A204.1 (cell line): ENCODE results near the gene CDC42BPA.
A peak's percentile ranks its signal among the peaks of the same experiment; 100 is the strongest.
"Not testable (repeated sequence)": the region's sequence is repeated elsewhere in the genome, so short reads cannot be mapped to it uniquely, and the experiment has no call there.

Experiments used
- FAIRE-seq: peaks from 2 replicates; lab custom pipeline; 2012; peaks lifted over from hg19 to GRCh38; lab: Jason Lieb, UNC

Gene CDC42BPA

DNA sequence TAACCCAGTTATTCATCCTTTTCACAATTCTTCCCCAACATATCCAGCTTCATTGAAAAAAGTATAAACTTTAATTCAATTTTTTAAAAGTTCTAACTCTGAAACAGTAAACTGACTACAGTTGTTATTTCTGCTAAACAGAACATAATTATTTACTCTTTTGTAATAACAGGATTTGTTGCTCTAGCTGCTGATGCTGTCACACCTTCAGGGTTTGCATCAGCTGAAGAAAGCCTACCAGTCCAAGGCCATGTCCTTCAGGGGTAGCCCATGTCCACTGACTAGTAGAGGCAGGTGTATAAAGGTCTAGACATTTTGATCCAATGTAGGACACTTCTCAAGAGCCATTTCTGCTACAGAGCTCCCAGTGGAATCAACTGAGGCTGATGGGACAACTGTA, 107.7 kb downstream of the CDC42BPA start:
- FAIRE-seq, result no peak

DNA sequence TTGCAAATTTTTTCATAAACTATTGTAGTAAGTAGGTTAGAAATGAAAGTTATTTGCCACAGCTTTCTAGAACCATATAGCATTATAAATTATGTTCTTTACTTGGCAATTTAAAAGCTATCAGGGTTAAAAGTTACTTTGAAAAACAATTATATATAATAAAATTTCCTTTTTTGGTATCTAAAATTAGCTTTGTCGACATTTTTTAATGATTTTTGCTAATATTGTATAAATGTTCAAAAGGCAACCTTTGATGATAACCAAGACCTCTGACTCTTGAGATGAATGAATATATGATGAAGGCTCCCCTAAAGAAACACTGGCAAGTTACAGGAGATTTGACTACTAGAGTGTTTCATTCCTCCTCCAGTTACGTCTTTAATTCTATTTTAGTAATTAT, 121.2 kb downstream of the CDC42BPA start:
- no peak for FAIRE-seq

DNA sequence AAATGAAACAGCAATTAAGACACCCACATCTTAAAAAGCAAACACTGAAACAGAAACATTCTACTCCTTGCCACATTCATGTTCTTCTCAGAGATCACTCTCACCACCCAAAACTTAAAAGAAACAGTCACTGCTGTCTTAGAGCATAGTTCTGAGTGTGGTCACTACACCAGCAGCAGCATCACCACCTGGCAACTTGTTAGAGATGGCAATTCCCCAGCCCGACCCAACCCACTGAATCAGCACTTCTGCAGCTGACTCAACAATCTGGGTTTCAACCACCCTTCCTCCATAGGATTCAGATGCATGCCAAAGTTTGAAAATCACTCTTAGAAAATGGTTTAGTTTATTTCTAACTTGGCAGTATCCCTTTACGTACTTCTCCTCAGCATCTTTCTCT, 126.1 kb downstream of the CDC42BPA start:
- FAIRE-seq, result no peak

DNA sequence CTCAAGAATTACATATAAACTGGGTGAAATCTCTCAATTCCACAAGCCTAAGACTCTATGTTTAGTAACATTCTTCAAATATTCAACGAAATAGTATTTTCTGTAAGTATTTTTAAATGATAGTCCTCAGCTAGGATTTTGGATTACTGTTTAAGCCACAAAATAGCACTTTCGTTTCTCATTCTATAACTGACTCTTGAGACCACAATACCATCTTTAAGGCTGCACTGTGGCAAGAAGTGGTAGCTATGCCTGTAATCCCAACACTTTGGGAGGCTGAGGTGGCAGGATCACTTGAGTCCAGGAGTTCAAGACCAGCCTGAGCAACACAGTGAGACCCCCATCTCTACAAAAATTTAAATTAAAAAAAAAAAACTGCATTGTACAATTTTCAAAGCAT, 126.7 kb downstream of the CDC42BPA start:
- FAIRE-seq, result no peak

DNA sequence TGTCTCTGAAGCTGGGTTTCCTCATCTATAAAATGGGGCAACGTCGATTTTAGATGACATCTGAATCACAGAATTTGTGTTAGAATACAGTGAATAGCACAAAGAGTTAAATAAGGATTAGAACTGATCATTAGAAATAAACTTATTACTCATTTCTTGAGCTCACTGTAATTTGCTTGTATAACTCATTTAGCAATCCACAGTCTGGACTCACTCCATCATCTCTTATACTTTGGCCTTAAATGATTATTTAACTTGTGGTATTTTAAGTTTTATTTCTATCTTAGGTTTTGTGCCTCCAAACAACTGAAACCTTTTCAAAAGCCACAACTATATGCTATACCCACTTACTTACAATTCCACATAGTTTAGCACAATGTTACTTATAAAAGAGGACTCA, 128.0 kb downstream of the CDC42BPA start:
- FAIRE-seq, result no peak

DNA sequence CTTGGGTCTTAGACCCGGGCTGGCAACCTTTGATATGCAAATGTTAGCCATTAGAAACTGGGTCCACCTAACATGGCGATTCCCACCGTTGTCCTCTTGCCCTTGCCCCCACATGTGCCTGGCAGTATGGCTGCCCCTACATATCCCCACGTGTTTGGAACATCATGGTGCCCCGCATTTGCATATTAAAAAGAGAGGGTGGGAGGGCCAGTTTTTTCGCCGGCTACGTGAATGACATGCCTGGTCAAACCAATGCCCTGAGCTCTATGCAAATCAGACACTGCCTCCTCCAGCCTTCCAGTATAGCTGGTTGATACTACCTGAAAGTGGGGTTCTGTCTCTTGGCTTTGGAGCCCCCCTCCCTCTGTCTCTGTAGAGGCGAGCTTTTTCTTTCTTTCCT, 133.0 kb downstream of the CDC42BPA start:
- no peak for FAIRE-seq

DNA sequence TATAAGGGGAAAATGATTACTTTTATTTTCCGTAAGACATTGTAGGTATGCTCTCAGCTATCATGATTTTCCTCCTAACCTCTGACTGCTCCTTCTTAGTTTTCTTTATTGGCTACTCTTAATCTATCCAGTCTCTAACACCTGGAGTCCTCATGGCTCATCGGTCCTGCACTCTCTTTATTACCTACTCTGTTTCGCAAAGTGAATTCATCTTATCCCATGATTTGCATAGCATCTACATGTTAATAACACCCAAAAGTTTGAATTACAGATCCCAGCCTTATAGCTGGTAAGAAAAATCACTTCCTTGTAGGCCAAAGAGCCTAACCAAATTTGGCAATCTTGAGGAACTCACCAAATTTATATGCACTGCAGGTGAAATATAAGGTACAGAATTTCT, 136.3 kb downstream of the CDC42BPA start:
- no peak for FAIRE-seq

DNA sequence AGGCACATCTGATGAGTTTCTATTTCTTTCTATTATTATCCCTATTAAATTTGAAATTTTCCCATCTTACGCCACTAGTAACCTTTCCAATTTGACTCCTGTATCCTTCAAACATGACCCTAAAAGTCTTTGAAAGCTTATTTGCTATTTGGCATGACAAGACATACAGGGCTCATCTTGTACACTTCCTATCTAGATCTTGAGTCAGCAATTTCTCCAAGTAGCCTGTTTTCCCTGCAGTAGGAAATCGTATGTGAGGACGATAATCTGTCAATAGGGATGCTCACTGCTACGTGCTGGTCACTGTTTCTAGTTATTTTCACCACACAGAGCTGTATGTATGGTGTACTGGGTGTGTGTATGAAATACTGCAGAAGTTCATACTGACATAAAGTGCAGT, 142.7 kb downstream of the CDC42BPA start:
- no peak for FAIRE-seq

DNA sequence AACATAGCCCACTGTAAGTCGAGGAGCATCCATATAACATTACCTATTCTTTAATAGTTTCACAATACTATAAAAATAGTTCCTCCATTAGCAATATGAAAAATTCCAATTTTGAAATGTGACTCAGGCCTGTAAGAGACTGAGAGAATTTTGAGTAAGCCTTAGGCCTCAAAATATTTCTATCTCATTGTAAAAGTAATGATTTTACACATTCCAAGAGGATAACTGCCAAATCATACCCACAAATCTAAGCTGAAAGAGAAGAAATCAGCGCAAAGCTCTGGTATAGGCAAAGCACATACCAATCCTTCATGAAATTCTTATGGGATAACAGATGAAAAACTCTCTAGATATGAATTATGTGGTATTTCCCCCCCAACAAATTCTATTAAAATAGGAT, 144.1 kb downstream of the CDC42BPA start:
- no peak for FAIRE-seq

DNA sequence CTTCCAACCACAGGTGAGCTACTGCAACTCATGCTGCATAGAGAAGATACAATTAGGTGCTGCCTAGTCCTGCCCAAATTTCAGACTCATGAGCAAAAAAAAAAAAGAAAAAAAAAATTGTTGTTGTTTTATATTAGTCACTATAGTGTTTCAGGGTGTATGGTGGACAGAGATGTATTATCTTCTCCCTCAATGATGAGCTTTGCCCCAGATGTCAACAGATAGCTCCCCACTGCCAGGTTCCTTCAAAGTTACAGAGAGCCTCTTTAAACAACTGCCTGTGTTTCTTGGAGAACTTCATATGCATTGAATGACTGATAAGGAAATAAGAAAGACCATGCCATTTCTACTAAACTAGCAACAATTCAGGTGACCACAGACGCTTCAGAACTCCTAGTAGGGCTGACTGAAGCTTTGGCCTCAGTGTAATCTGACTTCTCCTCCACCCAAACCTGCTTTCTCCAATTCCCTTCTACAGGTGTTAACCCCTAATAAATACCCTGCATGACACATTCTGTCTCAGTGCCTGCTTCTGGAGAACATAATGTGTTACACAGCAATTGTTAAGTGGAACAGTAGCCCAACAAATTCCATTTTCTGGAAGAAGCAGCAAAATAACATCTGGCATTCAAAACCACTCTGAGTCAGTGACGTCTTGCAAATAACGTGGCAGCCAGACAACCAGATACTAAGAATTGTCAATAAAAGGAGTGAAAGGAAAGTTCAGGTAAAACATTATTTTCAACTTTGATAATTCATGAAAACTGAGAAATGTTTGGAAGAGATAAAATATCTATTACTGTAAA, 147.7 kb downstream of the CDC42BPA start:
- FAIRE-seq, result no peak

DNA sequence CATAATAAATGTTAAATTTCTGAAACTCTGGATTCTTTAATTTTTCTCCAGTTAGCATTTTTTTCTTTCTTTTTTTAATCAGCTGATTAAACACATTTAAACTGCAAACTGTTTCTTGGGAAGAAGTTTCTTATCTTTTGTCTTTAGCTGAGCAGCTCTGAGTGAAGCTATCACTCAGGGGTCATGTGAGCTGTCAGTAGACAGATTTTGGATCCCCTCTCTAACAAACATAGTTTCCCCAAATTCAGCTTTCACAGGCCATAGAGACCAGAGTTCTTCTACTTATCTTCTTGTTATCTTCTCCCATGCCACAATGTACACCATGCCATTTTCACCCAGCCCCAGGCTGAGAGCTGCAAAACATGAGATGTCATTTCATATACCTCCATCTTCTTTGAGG, 148.9 kb downstream of the CDC42BPA start:
- no peak for FAIRE-seq

DNA sequence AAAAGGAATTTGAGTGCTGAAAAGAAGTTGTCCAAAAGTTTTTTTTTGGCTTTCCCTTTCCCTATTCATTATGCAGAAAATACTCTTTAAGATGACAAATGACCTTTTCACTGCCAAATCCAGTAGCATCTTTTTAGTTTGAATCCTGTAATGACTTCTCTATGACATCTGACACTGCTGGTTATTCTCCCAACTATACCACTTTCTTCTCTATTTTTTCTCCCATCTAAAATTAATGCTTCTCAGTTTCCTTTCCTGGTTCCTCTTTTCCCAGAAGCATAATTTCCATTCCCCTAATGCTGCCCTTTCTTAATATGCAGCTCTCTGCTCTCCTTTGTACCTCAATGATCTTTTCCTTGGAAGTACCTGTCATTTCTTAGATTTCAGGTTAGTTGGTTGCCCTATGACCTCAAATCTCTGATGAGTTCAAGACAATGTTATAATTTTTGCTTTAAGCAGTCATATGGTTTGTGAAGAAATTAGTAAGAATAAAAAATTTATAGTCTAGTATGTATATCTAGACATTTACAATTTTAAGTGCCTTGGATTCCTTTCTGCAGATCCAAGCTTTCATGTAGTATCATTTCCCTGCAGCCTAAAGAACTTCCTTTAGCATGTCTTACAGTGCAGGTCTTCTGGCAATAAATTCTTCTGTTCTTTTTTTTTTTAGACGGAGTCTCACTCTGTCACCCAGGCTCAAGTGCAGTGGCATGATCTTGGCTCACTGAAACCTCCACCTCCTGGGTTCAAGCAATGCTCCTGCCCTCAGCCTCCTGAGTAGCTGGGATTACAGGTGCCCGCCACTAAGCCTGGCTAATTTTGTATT, 150.8 kb downstream of the CDC42BPA start:
- FAIRE-seq, result no peak

DNA sequence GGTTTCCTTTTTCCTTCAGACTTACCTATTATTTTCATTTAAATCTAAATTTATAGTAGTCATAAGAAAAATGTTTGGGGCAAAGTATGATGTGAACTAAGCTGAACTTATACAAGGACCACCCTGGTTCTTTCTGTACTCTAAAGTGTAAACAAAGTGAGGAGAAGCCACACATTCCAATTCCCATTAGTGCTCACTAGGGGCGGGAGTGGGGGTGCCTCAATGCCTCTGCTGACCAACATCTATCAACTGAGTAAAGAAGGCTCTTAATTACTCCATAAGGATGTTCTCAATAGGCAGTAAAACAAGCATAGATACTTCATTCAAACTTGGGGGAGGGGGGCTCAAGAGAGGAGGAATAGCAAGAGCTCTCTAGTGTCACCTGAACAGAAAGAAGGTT, 151.7 kb downstream of the CDC42BPA start:
- FAIRE-seq, result no peak

DNA sequence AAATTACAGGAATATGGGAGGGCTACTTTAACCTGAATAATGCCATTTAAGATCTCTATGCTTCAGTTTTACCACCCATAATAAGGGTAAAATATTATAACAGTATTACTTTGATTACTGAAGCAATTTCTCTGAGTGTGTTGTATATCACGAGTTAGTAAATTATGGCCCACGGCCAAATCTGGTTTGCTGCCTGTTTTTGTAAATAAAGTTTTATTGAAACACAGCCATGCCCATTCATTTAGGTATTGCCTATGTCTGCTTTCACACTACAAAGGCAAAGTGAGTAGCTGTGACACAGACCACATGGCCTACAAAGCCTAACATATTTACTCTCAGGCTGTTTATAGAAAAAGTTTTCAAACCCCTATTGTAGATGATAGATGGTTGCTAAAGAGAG, 156.8 kb downstream of the CDC42BPA start:
- FAIRE-seq, result no peak

DNA sequence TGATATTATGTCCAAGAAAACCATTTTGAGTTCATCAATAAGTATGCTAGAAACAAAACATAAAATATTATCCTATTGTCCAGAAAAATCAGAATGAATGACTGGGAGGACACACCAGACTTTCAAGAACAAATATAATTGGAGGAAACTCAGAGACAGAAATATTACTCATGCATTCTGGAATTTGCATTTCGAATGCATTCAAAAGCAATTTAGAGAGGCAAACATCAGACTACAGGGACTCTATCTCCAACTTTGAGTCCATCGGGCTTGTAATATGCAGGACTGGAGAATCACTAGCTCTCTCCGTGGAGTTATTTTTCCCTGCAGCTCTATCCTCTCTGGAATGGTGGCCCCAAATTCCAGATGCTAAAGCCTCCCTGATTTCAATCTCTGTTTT, 161.8 kb downstream of the CDC42BPA start:
- no peak for FAIRE-seq

DNA sequence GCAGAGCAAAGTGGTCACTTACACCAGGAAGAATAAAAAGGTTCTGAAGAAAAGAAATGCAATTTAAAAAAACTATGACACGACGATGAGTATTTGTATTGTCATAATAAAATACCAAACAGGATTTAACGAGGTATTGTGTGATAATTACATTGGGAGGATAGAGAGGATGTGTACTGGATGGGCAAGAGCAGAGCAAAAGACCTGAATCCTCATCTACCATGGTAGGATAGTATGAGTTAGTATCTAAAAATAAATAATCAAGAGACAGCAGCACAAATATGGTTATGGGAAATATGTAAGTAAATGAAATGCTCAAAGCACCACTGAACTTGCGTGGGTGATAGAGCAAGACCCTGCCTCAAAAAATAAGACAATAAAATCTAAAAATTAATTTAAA, 162.6 kb downstream of the CDC42BPA start:
- FAIRE-seq, result no peak

DNA sequence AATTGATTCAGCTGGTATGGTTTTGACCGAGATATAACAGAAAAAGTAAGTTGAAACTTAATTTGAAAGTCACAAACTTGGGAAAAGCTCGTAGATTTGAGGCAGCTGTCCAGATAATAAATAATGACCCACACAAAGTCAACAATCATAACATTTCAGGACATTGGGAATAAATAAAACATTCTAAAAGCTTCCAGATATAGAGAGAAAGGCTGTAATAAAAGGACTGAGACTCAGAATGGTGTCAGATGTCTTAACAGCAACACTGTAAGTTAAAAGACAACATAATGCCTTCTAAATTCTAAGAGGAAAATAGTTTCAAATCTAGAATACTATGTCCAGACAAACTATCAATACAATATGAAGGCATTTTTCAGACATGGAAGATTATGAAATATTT, 163.3 kb downstream of the CDC42BPA start:
- no peak for FAIRE-seq

DNA sequence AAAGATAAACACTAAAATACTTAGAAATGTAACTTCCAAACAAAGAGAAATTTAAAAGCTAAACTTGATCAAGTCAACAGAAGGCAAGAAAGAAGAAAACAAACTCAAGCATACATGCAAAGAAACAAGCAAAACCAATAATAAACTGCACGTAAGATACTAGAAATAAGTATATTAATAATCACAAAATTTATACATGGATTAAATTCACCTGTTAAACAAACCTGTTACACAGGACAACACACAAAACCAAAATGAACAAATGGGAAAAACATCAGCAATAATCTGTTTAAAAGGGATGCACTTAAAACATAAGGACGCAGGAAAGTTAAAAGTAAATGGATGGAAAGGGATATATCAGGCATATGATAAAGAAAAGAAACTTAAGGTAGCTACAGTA, 165.8 kb downstream of the CDC42BPA start:
- FAIRE-seq, result no peak

DNA sequence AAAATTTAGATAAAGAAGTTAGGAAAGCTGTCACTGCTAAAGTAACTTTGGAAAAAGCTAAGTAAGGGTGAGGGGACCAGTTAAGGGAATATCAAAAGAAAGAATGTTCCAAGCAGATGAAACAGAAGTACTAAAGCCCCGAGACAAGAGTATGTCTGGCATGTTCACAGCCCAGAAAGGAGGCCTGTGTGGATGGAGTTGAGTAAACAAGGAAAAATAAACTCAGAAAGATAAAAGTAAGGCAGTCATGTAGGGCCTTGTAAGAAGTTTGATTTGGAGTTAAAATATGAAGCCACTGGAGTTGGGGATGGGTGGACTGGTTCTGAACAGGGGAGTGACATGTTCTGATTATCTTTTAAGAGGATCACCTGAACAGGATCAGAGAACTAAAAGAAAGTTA, 177.9 kb downstream of the CDC42BPA start:
- no peak for FAIRE-seq

DNA sequence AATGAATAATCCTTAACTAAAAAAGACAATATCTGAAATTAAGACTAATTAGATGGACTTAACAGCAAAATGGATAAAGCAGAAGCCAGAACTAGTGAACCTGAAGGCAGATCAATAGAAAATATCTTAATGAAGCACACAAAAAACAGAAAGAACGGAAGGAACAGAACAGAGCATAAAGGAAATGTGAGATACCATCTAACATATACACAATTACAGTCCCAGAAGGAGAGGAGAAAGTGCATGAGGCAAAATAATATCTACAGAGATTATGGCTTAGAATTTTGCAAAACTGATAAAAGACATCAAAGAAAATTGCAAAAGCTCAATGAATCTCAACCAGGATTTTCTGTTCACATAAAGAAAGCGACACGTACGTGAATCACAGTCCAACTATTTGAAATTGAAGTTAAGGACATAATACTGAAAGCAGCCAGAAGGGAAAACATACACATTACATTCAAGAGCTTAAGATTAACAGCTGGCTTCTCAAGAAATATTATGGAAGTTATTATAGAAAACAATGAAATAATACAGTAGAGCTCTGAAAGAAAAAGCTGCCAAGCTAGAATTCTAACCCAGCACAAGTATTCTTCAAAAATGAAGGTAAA, 182.0 kb downstream of the CDC42BPA start:
- FAIRE-seq, result no peak

DNA sequence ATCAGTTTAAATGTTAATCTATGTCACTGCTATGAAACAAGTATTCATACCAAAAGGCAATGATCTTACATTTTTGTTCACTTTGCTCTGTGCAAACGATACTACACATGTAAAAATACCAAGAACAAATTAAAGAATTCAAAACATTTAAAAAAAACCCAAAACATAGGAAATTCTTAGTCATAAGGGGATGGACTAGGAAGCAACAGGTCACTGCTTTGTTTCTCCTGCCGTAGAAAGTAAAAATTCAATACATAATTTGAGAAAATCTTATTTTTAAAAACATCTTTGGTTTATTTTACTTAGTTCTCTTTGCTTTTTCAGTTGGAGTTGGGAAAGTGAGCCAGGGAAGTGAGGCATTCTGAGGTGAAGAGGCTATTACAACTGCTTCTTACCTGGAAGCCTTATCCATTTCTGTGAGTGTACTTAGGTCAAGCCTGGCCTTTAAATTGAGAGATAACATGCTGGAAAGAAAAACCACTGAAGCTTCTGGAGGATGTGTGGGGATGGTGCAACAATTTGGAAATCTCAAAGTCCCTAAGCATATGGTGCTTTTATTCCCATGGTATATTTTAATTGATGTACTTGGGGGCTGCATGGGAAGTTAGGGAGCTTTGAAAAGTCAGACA, 183.5 kb downstream of the CDC42BPA start:
- no peak for FAIRE-seq

DNA sequence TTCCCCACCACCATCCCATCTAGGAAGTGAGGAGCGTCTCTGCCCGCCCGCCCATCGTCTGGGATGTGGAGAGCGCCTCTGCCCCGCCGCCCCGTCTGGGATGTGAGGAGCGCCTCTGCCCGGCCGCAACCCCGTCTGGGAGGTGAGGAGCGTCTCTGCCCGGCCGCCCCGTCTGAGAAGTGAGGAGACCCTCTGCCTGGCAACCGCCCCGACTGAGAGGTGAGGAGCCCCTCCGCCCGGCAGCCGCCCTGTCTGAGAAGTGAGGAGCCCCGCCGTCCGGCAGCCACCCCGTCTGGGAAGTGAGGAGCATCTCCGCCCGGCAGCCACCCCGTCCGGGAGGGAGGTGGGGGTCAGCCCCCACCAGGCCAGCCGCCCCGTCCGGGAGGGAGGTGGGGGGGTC, 185.6 kb downstream of the CDC42BPA start:
- FAIRE-seq, result not testable (repeated sequence)

DNA sequence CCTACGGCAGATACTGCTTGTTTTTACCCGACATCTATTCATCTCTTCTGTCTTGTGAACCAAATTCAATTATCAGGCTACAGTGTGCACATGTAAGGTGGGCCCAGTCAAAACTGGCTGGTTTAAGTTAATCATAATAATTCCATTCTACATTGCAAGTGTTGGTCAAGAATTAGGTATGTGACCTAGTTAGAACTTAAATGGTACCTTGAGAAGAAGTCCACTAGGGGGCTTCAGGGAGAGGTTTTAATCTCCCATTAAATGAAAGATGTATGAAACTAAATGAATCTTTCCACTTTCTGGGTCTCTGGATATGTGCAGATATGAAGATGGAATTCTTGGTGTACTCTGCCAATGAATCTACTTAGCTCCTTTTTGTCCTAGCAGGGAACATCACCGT, 187.1 kb downstream of the CDC42BPA start:
- FAIRE-seq, result peak; percentile 39
